IMR-90 (cell line): ENCODE measurements around the gene GAS7. TPM values are rescaled to one million over a fixed set of nuclear protein-coding genes. Genes with fewer than 3 reads are reported as not detected.

Experiments used
- ATAC-seq: fragments of 200-7000 bp; cut with Tn5 transposase; 2 replicates; pipeline ENCODE4 v1.9.1; 2020; ENCODE audit warnings: low read depth, mild to moderate bottlenecking, moderate library complexity
- BruUV-seq: library from RNA; stranded (reverse); fragments of 400-500 nt; replicated peaks from 2 replicates; lab custom pipeline; 2021; lab: Mats Ljungman, UMichigan
- CTCF ChIA-PET: fragments of 300-600 bp; formaldehyde crosslinking; extraction: SDS; loops from one replicate; lab custom pipeline; 2021; ENCODE audit warnings: antibody characterized with exemption; lab: Yijun Ruan, JAX
- POLR2A ChIA-PET: fragments of 300-600 bp; sonication (Branson Sonifier 250); formaldehyde crosslinking; loops from one replicate; lab custom pipeline; 2022; ENCODE audit warnings: antibody characterized with exemption; ENCODE audit not compliant: unreplicated experiment; lab: Charles Lee
- DNase-seq: peaks from one replicate; pipeline ENCODE4 v3.0.0; 2013
- H2AFZ ChIP-seq: replicated peaks from 2 replicates; pipeline ENCODE3; 2013; ENCODE audit warnings: low read length, mild to moderate bottlenecking; ENCODE audit not compliant: poor library complexity
- H2AK5ac ChIP-seq: 2 replicates; pipeline ENCODE4 v1.6.1; 2013; ENCODE audit warnings: low read depth, low read length, inconsistent platforms
- H2AK9ac ChIP-seq: replicated peaks from 2 replicates; pipeline ENCODE3; 2013; ENCODE audit warnings: mild to moderate bottlenecking, low read depth, low read length, moderate library complexity; ENCODE audit not compliant: poor library complexity
- H2BK120ac ChIP-seq: 2 replicates; pipeline ENCODE4 v1.6.1; 2013; ENCODE audit warnings: low read depth, low read length, inconsistent platforms
- H2BK15ac ChIP-seq: 3 replicates; pipeline ENCODE4 v1.6.1; 2013; ENCODE audit warnings: low read depth, low read length, inconsistent platforms
- H2BK20ac ChIP-seq: 2 replicates; pipeline ENCODE4 v1.6.1; 2013; ENCODE audit warnings: low read depth, mild to moderate bottlenecking, inconsistent platforms, low read length, moderate library complexity
- H2BK5ac ChIP-seq: 2 replicates; pipeline ENCODE4 v1.6.1; 2013; ENCODE audit warnings: mild to moderate bottlenecking, low read depth, low read length, inconsistent platforms; ENCODE audit not compliant: poor library complexity, severe bottlenecking
- H3K14ac ChIP-seq: replicated peaks from 2 replicates; pipeline ENCODE4 v1.6.1; 2013; ENCODE audit warnings: low read depth, low read length, inconsistent platforms
- H3K18ac ChIP-seq: 2 replicates; pipeline ENCODE4 v1.6.1; 2013; ENCODE audit warnings: low read depth, low read length, control low read depth
- H3K23ac ChIP-seq: 2 replicates; pipeline ENCODE4 v1.6.1; 2013; ENCODE audit warnings: low read depth, low read length, inconsistent platforms
- H3K27ac ChIP-seq: 2 replicates; pipeline ENCODE4 v1.5.1; 2013; ENCODE audit warnings: mild to moderate bottlenecking, control low read depth, low read length; ENCODE audit not compliant: insufficient read depth
- H3K27me3 ChIP-seq: 2 replicates; pipeline ENCODE4 v1.6.1; 2013; ENCODE audit warnings: low read length; ENCODE audit not compliant: control insufficient read depth, insufficient read depth
- H3K36me3 ChIP-seq: 2 replicates; pipeline ENCODE4 v1.6.1; 2013; ENCODE audit warnings: low read length, mixed read lengths; ENCODE audit not compliant: control insufficient read depth, insufficient read depth
- H3K4ac ChIP-seq: 2 replicates; pipeline ENCODE4 v1.6.1; 2013; ENCODE audit warnings: low read depth, low read length, inconsistent platforms
- H3K4me1 ChIP-seq: 2 replicates; pipeline ENCODE4 v1.6.1; 2013; ENCODE audit warnings: low read length, mixed read lengths; ENCODE audit not compliant: control insufficient read depth, insufficient read depth
- H3K4me2 ChIP-seq: 2 replicates; pipeline ENCODE4 v1.6.1; 2013; ENCODE audit warnings: low read depth, mild to moderate bottlenecking, control low read depth, low read length, moderate library complexity
- H3K4me3 ChIP-seq: 2 replicates; pipeline ENCODE4 v1.5.1; 2013; ENCODE audit warnings: low read depth, mild to moderate bottlenecking, control low read depth, low read length, moderate library complexity; ENCODE audit not compliant: insufficient read depth
- H3K56ac ChIP-seq: 2 replicates; pipeline ENCODE4 v1.6.1; 2013; ENCODE audit warnings: low read length, inconsistent platforms; ENCODE audit not compliant: insufficient read depth; ENCODE audit errors: extremely low read depth
- H3K79me1 ChIP-seq, 2 experiments: 2 replicates each; pipeline ENCODE4 v1.6.1; 2013; ENCODE audit warnings: low read length in 2 of 2, inconsistent platforms in 1 of 2, low read depth in 1 of 2
- H3K9ac ChIP-seq: 2 replicates; pipeline ENCODE4 v1.6.1; 2013; ENCODE audit warnings: low read depth, low read length, control low read depth
- H3K9me1 ChIP-seq: 2 replicates; pipeline ENCODE4 v1.6.1; 2013; ENCODE audit warnings: low read length, inconsistent platforms; ENCODE audit not compliant: insufficient read depth
- H3K9me3 ChIP-seq: 2 replicates; pipeline ENCODE4 v1.6.1; 2013; ENCODE audit warnings: low read length; ENCODE audit not compliant: control insufficient read depth, insufficient read depth
- H4K20me1 ChIP-seq: 2 replicates; pipeline ENCODE4 v1.6.1; 2013; ENCODE audit warnings: low read length, inconsistent platforms; ENCODE audit not compliant: insufficient read depth
- H4K5ac ChIP-seq: 2 replicates; pipeline ENCODE4 v1.6.1; 2013; ENCODE audit warnings: mild to moderate bottlenecking, low read depth, low read length, control low read depth
- H4K8ac ChIP-seq, 2 experiments: 2 replicates each; pipeline ENCODE4 v1.6.1; 2013; ENCODE audit warnings: low read depth in 2 of 2, low read length in 2 of 2, control low read depth in 1 of 2, inconsistent platforms in 1 of 2
- H4K91ac ChIP-seq: 2 replicates; pipeline ENCODE4 v1.6.1; 2013; ENCODE audit warnings: low read depth, low read length, inconsistent platforms; ENCODE audit not compliant: insufficient read depth
- BHLHE40 ChIP-seq: fragments of 150-350 bp; IDR thresholded peaks from 2 replicates; pipeline ENCODE4 v1.6.1; 2016; ENCODE audit warnings: mild to moderate bottlenecking, low read depth, low read length
- CEBPB ChIP-seq: IDR thresholded peaks from 2 replicates; pipeline ENCODE4 v1.6.1; 2012; ENCODE audit warnings: low read depth, low read length, improper control_type of control experiment
- CHD1 ChIP-seq: IDR thresholded peaks from 2 replicates; pipeline ENCODE4 v1.6.1; 2012; ENCODE audit warnings: low read depth, low read length, improper control_type of control experiment
- CTCF ChIP-seq: conservative IDR thresholded peaks from 2 replicates; pipeline ENCODE4 v1.5.1; 2012; ENCODE audit warnings: mild to moderate bottlenecking, low read depth, low read length, improper control_type of control experiment
- MAFK ChIP-seq: IDR thresholded peaks from 2 replicates; pipeline ENCODE4 v1.6.1; 2012; ENCODE audit warnings: low read depth, low read length, improper control_type of control experiment
- MAZ ChIP-seq: IDR thresholded peaks from 2 replicates; pipeline ENCODE4 v1.6.1; 2012; ENCODE audit warnings: low read depth, mild to moderate bottlenecking, low read length, improper control_type of control experiment, moderate library complexity, borderline replicate concordance
- NFE2L2 ChIP-seq: fragments of 150-350 bp; IDR thresholded peaks from 2 replicates; pipeline ENCODE4 v1.6.1; 2016; ENCODE audit warnings: low read depth, mild to moderate bottlenecking, low read length
- POLR2A ChIP-seq: IDR thresholded peaks from 2 replicates; pipeline ENCODE4 v1.6.1; 2012; ENCODE audit warnings: mild to moderate bottlenecking, low read depth, low read length
- RCOR1 ChIP-seq: IDR thresholded peaks from 2 replicates; pipeline ENCODE4 v1.6.1; 2012; ENCODE audit warnings: mild to moderate bottlenecking, low read length, improper control_type of control experiment; ENCODE audit not compliant: insufficient replicate concordance
- RFX5 ChIP-seq: IDR thresholded peaks from 2 replicates; pipeline ENCODE4 v1.8.0; 2012; ENCODE audit warnings: low read depth, mild to moderate bottlenecking, low read length, moderate library complexity
- SMC3 ChIP-seq: fragments of 150-350 bp; IDR thresholded peaks from 2 replicates; pipeline ENCODE4 v1.6.1; 2016; ENCODE audit warnings: low read depth, mild to moderate bottlenecking, antibody characterized with exemption, low read length, moderate library complexity
- USF2 ChIP-seq: fragments of 150-350 bp; IDR thresholded peaks from 2 replicates; pipeline ENCODE4 v1.6.1; 2017; ENCODE audit warnings: mild to moderate bottlenecking, antibody characterized with exemption, low read length, low read depth
- WGBS, 2 experiments: methylation state at CpG; one replicate each; pipeline versions ENCODE4 v1.1.5 to v1.1.7; 2013; ENCODE audit warnings: missing lambda C conversion rate in 2 of 2; ENCODE audit not compliant: insufficient read length in 1 of 2; ENCODE audit errors: extremely low coverage in 2 of 2; 5-methylcytosine and 5-hydroxymethylcytosine counted together
- dilution Hi-C: fragments of 300-500 bp; cut with HindIII; formaldehyde crosslinking; loops from one replicate; pipeline ENCODE4 v1.14.3; 2018; ENCODE audit warnings: low sequenced_read_pairs; ENCODE audit not compliant: unreplicated experiment
- in situ Hi-C: fragments of 300-500 bp; cut with MboI; formaldehyde crosslinking; loops from 3 replicates; pipeline ENCODE4 v1.14.3; 2019; ENCODE audit warnings: low sequenced_read_pairs, inconsistent platforms, mixed read lengths
- intact Hi-C: fragments of 100-400 bp; cut with micrococcal nuclease; formaldehyde crosslinking; loops from 2 replicates; pipeline ENCODE4 v1.10.0; 2022
- polyA plus RNA-seq, 3 experiments: library from polyadenylated mRNA; depleted of rRNA; stranded (reverse); fragments of >200 nt; gene quantifications; 2 replicates each; pipeline ENCODE4 v1.2.3, GENCODE V29; 2012; ENCODE audit warnings: low replicate concordance in 1 of 3
- total RNA-seq: library from RNA; depleted of rRNA; stranded (reverse); fragments of >200 nt; gene quantifications from 2 replicates; pipeline ENCODE4 v1.2.3, GENCODE V29; 2012

Gene GAS7
- total and polyA plus RNA-seq, 2 of the 4 experiments (the other 2 are of a cell fraction) = 4.6 to 5.0 TPM

GRCh38 chr17:10053782-10054540, 144.4 kb downstream of the GAS7 start:
- H2BK20ac ChIP-seq = no peak overlapping the region
- H4K8ac ChIP-seq = no peak overlapping the region
- H4K5ac ChIP-seq = no peak overlapping the region
- H2BK15ac ChIP-seq = no peak overlapping the region
- H2BK120ac ChIP-seq = no peak overlapping the region
- ATAC-seq = no peak
- POLR2A ChIA-PET = no interaction called here
- dilution Hi-C loops (no loop called here), intact Hi-C loops (no loop called here), in situ Hi-C loops (no loop called here)
- H2AK9ac ChIP-seq = no peak overlapping the region
- no peak overlapping the region for H3K4me3 ChIP-seq
- no peak overlapping the region for H3K14ac ChIP-seq
- CTCF ChIA-PET = no interaction called here
- WGBS, 2 experiments = 48% methylated on average over 4 of the region's 12 CpGs; no CpG with 5 or more reads in 1 of the 2 experiments
- no peak overlapping the region for H3K9ac ChIP-seq
- H3K4ac ChIP-seq = no peak overlapping the region
- no peaks in the 10 kb centered on the region for H3K27me3 ChIP-seq
- H3K56ac ChIP-seq = no peak overlapping the region
- no peaks in the 10 kb centered on the region for H3K36me3 ChIP-seq
- H2AK5ac ChIP-seq = no peak overlapping the region
- no TSS peak for BruUV-seq
- H3K4me1 ChIP-seq = peaks cover 7% of the 10 kb centered on the region
- no peak overlapping the region for H3K27ac ChIP-seq
- no peak for DNase-seq
- TF ChIP-seq NFE2L2 (no peak), CHD1 (no peak), BHLHE40 (no peak), USF2 (no peak), RFX5 (no peak), POLR2A (no peak), CEBPB (no peak), MAFK (no peak), SMC3 (no peak), MAZ (no peak), RCOR1 (no peak), CTCF (no peak)
- no peaks in the 10 kb centered on the region for H3K9me3 ChIP-seq
- H3K79me1 ChIP-seq = no peaks in the 10 kb centered on the region
- no peak overlapping the region for H3K4me2 ChIP-seq
- no peak overlapping the region for H2AFZ ChIP-seq
- no peak overlapping the region for H2BK5ac ChIP-seq
- H4K20me1 ChIP-seq = no peaks in the 10 kb centered on the region
- no peak overlapping the region for H3K18ac ChIP-seq
- no peak overlapping the region for H4K91ac ChIP-seq
- peaks cover 3% of the 10 kb centered on the region; the same call in 1 of the 2 replicates for H3K9me1 ChIP-seq
- H3K23ac ChIP-seq = no peak overlapping the region
